GM23338 (cell line): Measurements from ENCODE around the gene CD300LB. TPM values are rescaled to one million over a fixed set of nuclear protein-coding genes. Genes with fewer than 3 reads are reported as not detected.

Experiments used
- ATAC-seq: fragments of 200-7000 bp; cut with Tn5 transposase; 3 replicates; pipeline ENCODE4 v1.9.1; 2020
- DNase-seq: peaks from one replicate; pipeline ENCODE4 v3.0.0-alpha.2; 2015; ENCODE audit warnings: low spot score
- H2AFZ ChIP-seq: fragments of 200-600 bp; sonication (generic); 2 replicates; pipeline ENCODE4 v1.8.0; 2016; ENCODE audit warnings: antibody characterized with exemption, mild to moderate bottlenecking, moderate library complexity
- H3F3A ChIP-seq: fragments of 200-600 bp; sonication (generic); replicated peaks from 2 replicates; pipeline ENCODE4 v1.8.0; 2017; ENCODE audit warnings: antibody characterized with exemption, mixed run types, low read depth
- H3K27ac ChIP-seq: fragments of 200-600 bp; sonication (generic); 2 replicates; pipeline ENCODE4 v1.6.1; 2016; ENCODE audit warnings: low read depth
- H3K27me3 ChIP-seq: fragments of 200-600 bp; sonication (generic); 2 replicates; pipeline ENCODE4 v1.8.0; 2016; ENCODE audit warnings: mild to moderate bottlenecking, mixed run types, moderate library complexity; ENCODE audit not compliant: insufficient read depth
- H3K36me3 ChIP-seq: fragments of 200-600 bp; sonication (generic); 2 replicates; pipeline ENCODE4 v1.8.0; 2016; ENCODE audit warnings: mild to moderate bottlenecking; ENCODE audit not compliant: insufficient read depth
- H3K4me1 ChIP-seq: fragments of 200-600 bp; sonication (generic); 2 replicates; pipeline ENCODE4 v1.8.0; 2016; ENCODE audit warnings: mild to moderate bottlenecking, moderate library complexity; ENCODE audit not compliant: insufficient read depth
- H3K4me2 ChIP-seq: fragments of 200-600 bp; sonication (generic); 2 replicates; pipeline ENCODE4 v1.7.1; 2017; ENCODE audit warnings: mixed run types
- H3K4me3 ChIP-seq: fragments of 200-600 bp; sonication (generic); 2 replicates; pipeline ENCODE4 v1.6.1; 2016; ENCODE audit warnings: mixed run types
- H3K79me2 ChIP-seq: fragments of 200-600 bp; sonication (generic); replicated peaks from 2 replicates; pipeline ENCODE4 v1.8.0; 2017; ENCODE audit warnings: mild to moderate bottlenecking; ENCODE audit not compliant: insufficient read depth
- H3K9me2 ChIP-seq: fragments of 200-600 bp; sonication (generic); 2 replicates; pipeline ENCODE4 v1.8.0; 2017; ENCODE audit not compliant: insufficient read depth
- H4K20me1 ChIP-seq: fragments of 200-600 bp; sonication (generic); replicated peaks from 2 replicates; pipeline ENCODE4 v1.8.0; 2017; ENCODE audit warnings: mild to moderate bottlenecking; ENCODE audit not compliant: insufficient read depth
- H3K27ac Mint-ChIP-seq: 2 replicates; pipeline ENCODE4 v1.8.0; 2020; ENCODE audit warnings: inconsistent platforms, mild to moderate bottlenecking, moderate library complexity, mixed read lengths
- H3K27me3 Mint-ChIP-seq: 3 replicates; pipeline ENCODE4 v1.8.0; 2022; ENCODE audit warnings: low read depth, mild to moderate bottlenecking, moderate library complexity, mixed read lengths, inconsistent platforms; ENCODE audit not compliant: insufficient read depth, poor library complexity
- H3K36me3 Mint-ChIP-seq: 3 replicates; pipeline ENCODE4 v1.8.0; 2021; ENCODE audit warnings: low read depth, mild to moderate bottlenecking, inconsistent platforms, moderate library complexity, mixed read lengths
- H3K4me1 Mint-ChIP-seq: 3 replicates; pipeline ENCODE4 v1.8.0; 2020; ENCODE audit warnings: mild to moderate bottlenecking, inconsistent platforms, mixed read lengths
- H3K4me3 Mint-ChIP-seq: 3 replicates; pipeline ENCODE4 v1.8.0; 2021; ENCODE audit warnings: moderate library complexity, mild to moderate bottlenecking, inconsistent platforms, mixed read lengths
- H3K9me3 Mint-ChIP-seq: 3 replicates; pipeline ENCODE4 v1.8.0; 2020; ENCODE audit warnings: moderate library complexity, mild to moderate bottlenecking, inconsistent platforms, mixed read lengths
- CREB1 ChIP-seq: fragments of 250-450 bp; sonication (Bioruptor Pico); IDR thresholded peaks from 2 replicates; pipeline ENCODE4 v1.5.0; 2020; ENCODE audit warnings: low read depth, mild to moderate bottlenecking, moderate library complexity
- CTCF ChIP-seq, 2 experiments: fragments of 200-600 bp in 1 of 2; sonication (generic) in 1 of 2; conservative IDR thresholded peaks; 2 replicates each; pipeline versions ENCODE4 v1.5.1 to v1.6.1; 2016 to 2017; ENCODE audit warnings: antibody characterized with exemption in 2 of 2, low read depth in 2 of 2, mild to moderate bottlenecking in 2 of 2, moderate library complexity in 1 of 2
- ETS1 ChIP-seq: IDR thresholded peaks from 2 replicates; pipeline ENCODE4 v1.6.1; 2016; ENCODE audit warnings: antibody characterized with exemption
- JUNB ChIP-seq: IDR thresholded peaks from one replicate; pipeline ENCODE4 v1.6.1; 2016; ENCODE audit warnings: antibody characterized with exemption; ENCODE audit not compliant: unreplicated experiment
- NANOG ChIP-seq: IDR thresholded peaks from 2 replicates; pipeline ENCODE4 v1.6.1; 2016; ENCODE audit warnings: antibody characterized with exemption, borderline replicate concordance
- POLR2AphosphoS5 ChIP-seq: IDR thresholded peaks from 2 replicates; pipeline ENCODE4 v1.6.1; 2016; ENCODE audit warnings: antibody characterized with exemption, low read depth
- REST ChIP-seq: IDR thresholded peaks from one replicate; pipeline ENCODE4 v1.6.1; 2018; ENCODE audit warnings: antibody characterized with exemption; ENCODE audit not compliant: unreplicated experiment
- STAT1 ChIP-seq: IDR thresholded peaks from one replicate; pipeline ENCODE4 v1.6.1; 2016; ENCODE audit warnings: antibody characterized with exemption; ENCODE audit not compliant: unreplicated experiment
- ZNF114 ChIP-seq: fragments of 250-450 bp; sonication (Bioruptor Pico); IDR thresholded peaks from 2 replicates; pipeline ENCODE4 v1.5.0; 2020; ENCODE audit warnings: mild to moderate bottlenecking, moderate library complexity
- ZNF331 ChIP-seq: fragments of 250-450 bp; sonication (Bioruptor Pico); IDR thresholded peaks from 2 replicates; pipeline ENCODE4 v1.5.0; 2020; ENCODE audit warnings: low read depth, mild to moderate bottlenecking, moderate library complexity
- ZNF462 ChIP-seq: fragments of 250-450 bp; sonication (Bioruptor Pico); IDR thresholded peaks from 2 replicates; pipeline ENCODE4 v1.5.0; 2020; ENCODE audit warnings: mild to moderate bottlenecking, moderate library complexity
- polyA plus RNA-seq: library from polyadenylated mRNA; unstranded; fragments of >200 nt; fragmentation: Nextera tagmentation; extraction: Ambion mirVana; gene quantifications from 2 replicates; pipeline ENCODE4 v1.2.1, GENCODE V29; 2016
- total RNA-seq: library from RNA; depleted of rRNA; stranded (reverse); fragments of >200 nt; shearing (Covaris generic); gene quantifications from 2 replicates; pipeline ENCODE4 v1.2.3, GENCODE V29; 2014

Gene CD300LB
- total and polyA plus RNA-seq, 2 experiments from 2014 or later: not detected

GRCh38 chr17:74550602-74551001 lies 19.3 kb upstream of the CD300LB start:
- no peaks in the 10 kb centered on the region for H3K9me3 Mint-ChIP-seq
- Histone ChIP-seq H3K9me2 (no peaks in the 10 kb centered on the region), H4K20me1 (no peaks in the 10 kb centered on the region), H3K4me3 (no peak overlapping the region), H3K79me2 (no peaks in the 10 kb centered on the region), H3F3A (no peaks in the 10 kb centered on the region), H3K4me1 (no peaks in the 10 kb centered on the region), H2AFZ (no peak overlapping the region), H3K4me2 (no peak overlapping the region), H3K27me3 (no peaks in the 10 kb centered on the region), H3K36me3 (no peaks in the 10 kb centered on the region), H3K27ac (no peak overlapping the region)
- H3K4me3 Mint-ChIP-seq: no peak overlapping the region
- H3K27me3 Mint-ChIP-seq: peaks cover 9% of the 10 kb centered on the region
- H3K36me3 Mint-ChIP-seq: no peaks in the 10 kb centered on the region
- no peak for ATAC-seq
- TF ChIP-seq NANOG: no peak
- TF ChIP-seq JUNB: no peak
- TF ChIP-seq ZNF331 (CRISPR knock-in tag): no peak
- TF ChIP-seq CTCF (conservative IDR thresholded peaks at IDR 0.05; ENCODE audit: low read depth in 2 of 2): no peak
- TF ChIP-seq POLR2AphosphoS5: no peak
- no peak for TF ChIP-seq ZNF114 (CRISPR knock-in tag)
- no peak for TF ChIP-seq ZNF462
- no peak for TF ChIP-seq STAT1
- no peak for TF ChIP-seq CREB1 (CRISPR knock-in tag)
- TF ChIP-seq REST: no peak
- no peak for TF ChIP-seq ETS1
- peaks cover 5% of the 10 kb centered on the region; the same call in 1 of the 3 replicates for H3K4me1 Mint-ChIP-seq
- DNase-seq: no peak
- H3K27ac Mint-ChIP-seq: no peak overlapping the region
